GM10266 (cell line): ENCODE results near the gene TAF8.

Experiments
- DNase-seq: peaks from one replicate; pipeline ENCODE4 v3.0.0; 2012; ENCODE audit errors: extremely low spot score
- TF ChIP-seq, protein P1 (sequence below): IDR thresholded peaks from 2 replicates; pipeline ENCODE4 v1.5.1; 2012; ENCODE audit warnings: mild to moderate bottlenecking, low read depth; ENCODE audit not compliant: control insufficient read depth, insufficient read depth; ENCODE audit errors: missing control alignments

The TAF8 gene

DNA sequence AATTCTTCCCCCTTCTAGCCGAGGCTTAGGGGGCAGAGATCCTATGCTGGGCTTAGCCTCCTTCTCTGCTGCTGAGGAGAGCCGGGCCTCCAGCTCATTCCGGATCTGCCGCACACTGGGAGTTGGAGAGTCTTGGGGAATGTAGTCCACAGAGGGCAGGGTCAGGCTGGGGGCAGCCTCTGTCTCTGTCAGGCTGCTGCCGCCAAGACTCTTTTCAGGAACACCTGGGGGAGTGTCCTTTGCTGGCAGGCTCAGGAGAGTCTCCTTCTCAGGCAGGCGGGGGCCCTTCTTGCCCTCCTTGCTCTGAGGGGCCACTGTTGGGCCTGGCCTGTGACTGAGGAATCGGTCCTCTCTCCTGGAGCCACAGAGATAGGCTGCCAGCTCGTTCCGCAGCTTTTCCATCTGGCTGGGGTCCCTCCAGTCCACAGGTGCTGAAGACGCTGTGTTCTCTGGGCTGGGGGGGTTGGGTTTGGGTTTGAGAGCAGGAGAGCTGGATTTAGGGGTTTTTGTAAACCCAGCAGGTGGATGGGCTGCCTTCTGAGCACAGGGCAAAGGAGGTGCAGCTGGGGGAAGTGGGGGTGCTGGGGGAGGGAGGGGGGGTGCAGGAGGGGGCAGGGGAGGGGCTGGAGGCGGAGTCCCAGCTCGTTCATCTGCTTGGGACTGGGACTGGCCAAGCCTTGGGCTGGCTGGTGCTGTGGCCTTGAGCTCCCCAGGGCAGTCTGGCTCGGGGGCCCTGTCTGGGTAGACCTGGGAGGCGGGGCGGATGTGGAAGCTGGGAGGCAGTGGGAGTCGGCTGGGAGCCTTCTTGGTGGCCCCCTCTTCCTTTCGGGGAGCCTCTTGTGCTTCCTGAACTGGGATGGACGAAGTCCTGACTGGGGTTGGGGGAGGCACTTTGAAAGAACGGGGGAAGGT lies 56.0 kb downstream of the TAF8 start:
- DNase-seq: no peak

DNA sequence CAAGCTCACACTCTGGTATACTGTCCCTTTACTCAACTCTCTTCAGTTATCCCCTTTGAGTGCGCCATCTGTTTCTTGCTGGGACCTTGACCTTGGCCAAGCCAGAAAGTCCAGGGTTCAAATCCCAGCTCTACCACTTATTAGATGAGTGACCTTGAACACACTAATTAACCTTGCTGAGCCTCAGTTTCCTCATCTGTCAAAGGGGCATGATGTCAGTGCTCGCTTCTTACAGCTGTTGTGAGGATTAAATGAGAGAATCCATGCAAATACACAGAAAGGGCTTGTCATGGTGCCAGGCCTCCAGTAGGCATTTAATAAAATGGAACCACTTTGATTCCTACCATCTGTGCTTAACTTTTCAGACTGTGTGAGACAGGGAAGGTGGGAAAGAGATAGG lies 57.7 kb downstream of the TAF8 start:
- TF ChIP-seq, protein P1, sequence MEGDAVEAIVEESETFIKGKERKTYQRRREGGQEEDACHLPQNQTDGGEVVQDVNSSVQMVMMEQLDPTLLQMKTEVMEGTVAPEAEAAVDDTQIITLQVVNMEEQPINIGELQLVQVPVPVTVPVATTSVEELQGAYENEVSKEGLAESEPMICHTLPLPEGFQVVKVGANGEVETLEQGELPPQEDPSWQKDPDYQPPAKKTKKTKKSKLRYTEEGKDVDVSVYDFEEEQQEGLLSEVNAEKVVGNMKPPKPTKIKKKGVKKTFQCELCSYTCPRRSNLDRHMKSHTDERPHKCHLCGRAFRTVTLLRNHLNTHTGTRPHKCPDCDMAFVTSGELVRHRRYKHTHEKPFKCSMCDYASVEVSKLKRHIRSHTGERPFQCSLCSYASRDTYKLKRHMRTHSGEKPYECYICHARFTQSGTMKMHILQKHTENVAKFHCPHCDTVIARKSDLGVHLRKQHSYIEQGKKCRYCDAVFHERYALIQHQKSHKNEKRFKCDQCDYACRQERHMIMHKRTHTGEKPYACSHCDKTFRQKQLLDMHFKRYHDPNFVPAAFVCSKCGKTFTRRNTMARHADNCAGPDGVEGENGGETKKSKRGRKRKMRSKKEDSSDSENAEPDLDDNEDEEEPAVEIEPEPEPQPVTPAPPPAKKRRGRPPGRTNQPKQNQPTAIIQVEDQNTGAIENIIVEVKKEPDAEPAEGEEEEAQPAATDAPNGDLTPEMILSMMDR: no peak
- no peak for DNase-seq

More for the DNA sequence above, 56.0 kb downstream of the TAF8 start:
- TF ChIP-seq, protein P1: no peak

DNA sequence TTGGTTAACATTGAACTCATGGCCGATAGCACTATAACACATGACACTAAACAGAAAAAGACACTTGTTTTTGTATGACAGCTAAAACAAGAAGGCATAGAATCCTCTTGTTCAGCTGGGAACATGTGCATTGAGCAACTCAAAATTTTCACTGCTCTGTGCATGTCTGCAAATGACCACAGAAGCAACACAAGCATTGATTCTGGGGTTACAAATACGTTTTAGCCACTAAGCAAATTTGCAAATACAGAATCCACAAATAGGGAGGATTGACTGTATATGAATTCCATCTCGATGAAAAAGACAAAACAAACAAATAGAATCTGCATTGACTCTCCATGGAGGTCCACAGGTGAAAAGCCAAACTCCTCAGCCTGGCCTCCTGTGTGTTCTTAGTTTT lies 60.4 kb downstream of the TAF8 start:
- no peak for DNase-seq
- TF ChIP-seq, protein P1: no peak

DNA sequence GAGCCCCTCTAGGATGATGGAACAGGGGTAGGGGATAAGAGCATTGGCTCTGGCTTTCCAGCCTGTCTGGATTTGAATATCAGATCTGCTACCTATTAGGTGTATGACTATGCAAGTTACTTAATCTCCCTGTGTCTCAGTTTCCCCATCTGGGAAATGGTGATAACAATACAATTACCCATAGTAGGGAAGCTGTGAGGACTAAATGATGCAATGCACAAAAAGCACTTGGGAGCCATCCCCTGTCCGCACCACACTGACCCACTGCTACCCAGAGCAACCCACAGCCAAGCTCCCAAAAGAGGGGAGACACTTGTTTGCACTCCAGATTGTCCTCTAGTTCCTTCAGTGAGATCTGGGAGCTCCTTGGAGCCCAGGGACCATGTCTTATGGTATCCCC lies 62.0 kb downstream of the TAF8 start:
- TF ChIP-seq, protein P1: no peak
- no peak for DNase-seq

DNA sequence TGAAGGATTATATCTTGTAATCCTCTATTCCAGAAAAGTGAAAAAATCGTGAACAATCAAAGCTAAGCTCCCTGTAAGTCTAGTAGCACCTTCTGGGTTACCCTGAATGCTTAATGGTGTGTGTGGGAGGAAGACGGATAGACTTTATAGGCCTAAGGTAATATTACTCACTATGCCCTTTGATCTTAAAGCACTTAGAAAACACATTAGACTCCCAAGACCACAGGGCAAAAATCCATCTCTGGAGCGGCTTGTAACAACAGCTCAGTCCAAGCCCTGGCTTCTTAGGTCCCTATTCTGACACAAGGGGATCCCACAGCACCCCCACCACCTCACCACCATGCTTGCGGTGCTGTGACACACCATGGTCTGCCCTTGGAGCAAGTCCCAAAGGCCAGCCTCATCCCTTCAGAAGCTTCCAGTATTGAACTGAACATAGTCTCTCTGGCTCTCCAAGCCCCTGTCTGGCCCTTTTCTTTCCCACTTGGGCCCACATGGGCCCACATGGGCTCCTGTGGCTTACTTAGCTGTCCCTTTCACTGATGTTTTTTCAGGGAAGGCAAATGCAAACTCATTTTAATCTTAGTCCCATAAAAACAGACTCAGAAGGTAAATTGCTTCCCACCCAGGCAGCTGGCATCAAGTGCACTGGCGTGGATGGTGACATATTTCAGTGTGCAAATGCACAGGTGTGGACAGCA lies 63.8 kb downstream of the TAF8 start:
- no peak for DNase-seq
- TF ChIP-seq, protein P1: no peak

DNA sequence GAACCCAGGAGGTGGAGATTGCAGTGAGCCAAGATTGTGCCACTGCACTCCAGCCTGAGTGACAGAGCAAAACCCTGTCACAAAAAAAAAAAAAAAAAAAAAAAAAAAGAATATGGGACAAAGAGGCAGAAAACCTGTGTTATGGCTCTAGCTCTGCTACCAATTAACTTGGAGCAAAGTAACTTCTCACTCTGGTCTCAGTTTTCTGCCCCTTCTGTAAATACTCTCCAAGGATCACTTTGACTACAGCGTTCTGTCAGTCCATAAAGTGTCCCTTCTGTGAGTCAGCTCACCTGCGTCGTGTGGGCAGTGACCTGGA lies 67.5 kb downstream of the TAF8 start:
- DNase-seq: no peak
- TF ChIP-seq, protein P1: no peak
